ENCODE measurements around the gene TTC16. TPM values are rescaled to one million over a fixed set of nuclear protein-coding genes. Genes with fewer than 3 reads are reported as not detected.

The TTC16 gene
- total RNA-seq, 1 experiment from 2014 or later: not detected

GRCh38 chr9:127679506-127679905 is 36.4 kb upstream of the TTC16 start:
- H3K4me3 Mint-ChIP-seq: no peak overlapping the region

More at GRCh38 chr9:127679506-127679905, 36.4 kb upstream of the TTC16 start:
- Histone ChIP-seq H3K14ac (ENCODE audit: insufficient read depth, low read length) (no peak overlapping the region), H3K79me1 (ENCODE audit: insufficient read depth, low read depth, low read length, poor library complexity, severe bottlenecking) (no peaks in the 10 kb centered on the region), H2BK5ac (ENCODE audit: insufficient read length, low read length) (no peak overlapping the region), H3T11ph (ENCODE audit: low read length) (no peak overlapping the region), H2AFZ (ENCODE audit: low read length) (no peak overlapping the region), H3K23ac (ENCODE audit: insufficient read length, low read depth, low read length) (no peak overlapping the region), H4K8ac (replicated peaks; ENCODE audit: insufficient read length, low read depth, low read length) (no peak overlapping the region), H2BK120ac (ENCODE audit: low read depth, low read length, poor library complexity, severe bottlenecking) (no peak overlapping the region), H3K27me3 (ENCODE audit: insufficient read depth, low read length) (no peaks in the 10 kb centered on the region), H4K91ac (ENCODE audit: insufficient read length, low read depth, low read length) (no peak overlapping the region), H2BK20ac (ENCODE audit: low read depth, low read length, poor library complexity, severe bottlenecking) (no peak overlapping the region), H3K56ac (ENCODE audit: insufficient read length, low read depth, low read length) (no peak overlapping the region), H4K20me1 (ENCODE audit: control insufficient read depth, insufficient read depth, insufficient read length) (no peaks in the 10 kb centered on the region), H4K5ac (ENCODE audit: insufficient read length, low read depth, low read length) (no peak overlapping the region), H3K79me2 (ENCODE audit: insufficient read depth, low read length) (no peaks in the 10 kb centered on the region), H3K4ac (ENCODE audit: low read depth, low read length) (no peak overlapping the region), H3K4me2 (ENCODE audit: insufficient read depth, insufficient read length, low read length) (no peak overlapping the region), H2BK15ac (ENCODE audit: low read depth, low read length) (no peak overlapping the region), H3K4me1 (ENCODE audit: insufficient read depth, low read length) (no peaks in the 10 kb centered on the region), H3K9ac (ENCODE audit: extremely low read depth, insufficient read length, low read length) (no peak overlapping the region), H2AK5ac (ENCODE audit: insufficient read length, low read length) (no peak overlapping the region), H2BK12ac (ENCODE audit: insufficient read length, low read depth, low read length) (no peak overlapping the region), H3K18ac (ENCODE audit: insufficient read length, low read depth, low read length) (no peak overlapping the region), H3K9me3 (ENCODE audit: control insufficient read depth, low read depth, low read length) (no peaks in the 10 kb centered on the region), H3K27ac (ENCODE audit: insufficient read length, low read depth, low read length) (no peak overlapping the region), H3K23me2 (ENCODE audit: insufficient read length, low read depth, low read length, poor library complexity, severe bottlenecking) (no peaks in the 10 kb centered on the region)
- Mint-ChIP-seq H3K36me3 (ENCODE audit: insufficient read depth in 1 of 3, low read depth in 3 of 3) (peaks cover 23 to 55% (median 26%) of the 10 kb centered on the region in 3 experiments; a peak in 6 of 7 replicates), H3K4me1 (no peaks in the 10 kb centered on the region), H3K27ac (no peak overlapping the region), H3K27me3 (ENCODE audit: low read depth) (no peaks in the 10 kb centered on the region), H3K9me3 (no peaks in the 10 kb centered on the region)
- WGBS (ENCODE audit: extremely low coverage, insufficient read length, low lambda C conversion rate): no CpG with 5 or more reads among the region's 2 CpGs
- TF ChIP-seq CTCF (conservative IDR thresholded peaks at IDR 0.05): no peak
- no peak for DNase-seq
